ENCODE data around the gene TSPEAR. TPM values are rescaled to one million over a fixed set of nuclear protein-coding genes. Genes with fewer than 3 reads are reported as not detected.

TSPEAR gene
- total and polyA plus RNA-seq, 8 donors: 0.05 to 0.29 (median 0.12) TPM; not detected in 4

- Histone ChIP-seq H3K36me3 (no peaks in the 10 kb centered on the region), H3K4me1 (no peaks in the 10 kb centered on the region), H3K27ac (no peak overlapping the region), H3K9me3 (no peaks in the 10 kb centered on the region), H3K4me3 (no peak overlapping the region), H3K27me3 (peaks cover 0 to 56% (median 0%) of the 10 kb centered on the region in 3 donors)
- TF ChIP-seq EP300 (IDR thresholded peaks at IDR 0.05) (no peak), CTCF (IDR thresholded peaks at IDR 0.05) (no peak), POLR2AphosphoS5 (IDR thresholded peaks at IDR 0.05) (no peak)
- intact Hi-C loops (cut with DNase I; ENCODE audit: low total_unique reads): no loop called here
- DNase-seq: no peak
- 68 to 77% (median 75%) methylated on average over 21 to 23 of the region's 23 CpGs for whole genome bisulfite sequencing, 5 donors
These were observed 181.8 kb downstream of the TSPEAR start for GRCh38 chr21:44529503-44530125.

GRCh38 chr21:44529011-44529421, 182.4 kb downstream of the TSPEAR start:
- Histone ChIP-seq H3K4me1 (no peaks in the 10 kb centered on the region), H3K9me3 (no peaks in the 10 kb centered on the region)
- intact Hi-C loops (cut with DNase I; ENCODE audit: low total_unique reads): no loop called here

GRCh38 chr21:44528634-44528995, 182.8 kb downstream of the TSPEAR start:
- TF ChIP-seq POLR2AphosphoS5 (IDR thresholded peaks at IDR 0.05) (no peak), POLR2A (IDR thresholded peaks at IDR 0.05) (no peak), EP300 (IDR thresholded peaks at IDR 0.05) (no peak), CTCF (IDR thresholded peaks at IDR 0.05) (no peak)
- no peak for DNase-seq
- peaks cover 0 to 55% (median 0%) of the 10 kb centered on the region in 3 donors for H3K27me3 ChIP-seq
- H3K9me3 ChIP-seq: no peaks in the 10 kb centered on the region
- 82 to 88% (median 85%) methylated on average over 4 to 10 of the region's 10 CpGs for WGBS, 5 donors
- no peaks in the 10 kb centered on the region for H3K4me1 ChIP-seq
- no peak overlapping the region for H3K4me3 ChIP-seq
- intact Hi-C loops (cut with DNase I; ENCODE audit: low total_unique reads): no loop called here
- H3K27ac ChIP-seq: no peak overlapping the region
- H3K36me3 ChIP-seq: no peaks in the 10 kb centered on the region

More at GRCh38 chr21:44529011-44529421, 182.4 kb downstream of the TSPEAR start:
- peaks cover 0 to 56% (median 0%) of the 10 kb centered on the region in 3 donors for H3K27me3 ChIP-seq
- H3K4me3 ChIP-seq: no peak overlapping the region
- TF ChIP-seq POLR2A (IDR thresholded peaks at IDR 0.05) (no peak), POLR2AphosphoS5 (IDR thresholded peaks at IDR 0.05) (no peak), CTCF (IDR thresholded peaks at IDR 0.05) (no peak), EP300 (IDR thresholded peaks at IDR 0.05) (no peak)
- WGBS, 5 donors: 86 to 91% (median 89%) methylated on average over 11 to 17 of the region's 17 CpGs
- H3K27ac ChIP-seq: no peak overlapping the region
- peak in 1 of 2 donors; percentile 18 for DNase-seq
- no peaks in the 10 kb centered on the region for H3K36me3 ChIP-seq

- Histone ChIP-seq H3K4me1 (no peaks in the 10 kb centered on the region), H3K9me3 (no peaks in the 10 kb centered on the region), H3K4me3 (no peak overlapping the region), H3K27me3 (peaks cover 0 to 50% (median 0%) of the 10 kb centered on the region in 3 donors), H3K27ac (no peak overlapping the region), H3K36me3 (no peaks in the 10 kb centered on the region)
- no peak for DNase-seq
- TF ChIP-seq POLR2AphosphoS5 (IDR thresholded peaks at IDR 0.05): no peak
- TF ChIP-seq EP300 (IDR thresholded peaks at IDR 0.05): no peak
- TF ChIP-seq POLR2A (IDR thresholded peaks at IDR 0.05): no peak
- no peak for TF ChIP-seq CTCF (IDR thresholded peaks at IDR 0.05)
- intact Hi-C loops (cut with DNase I; ENCODE audit: low total_unique reads): no loop called here
- 78 to 82% (median 79%) methylated on average over 14 to 18 of the region's 18 CpGs for WGBS, 5 donors
These were observed 183.3 kb downstream of the TSPEAR start for GRCh38 chr21:44527983-44528633.
